ENCODE results near the gene HERPUD1.

Gene HERPUD1

DNA sequence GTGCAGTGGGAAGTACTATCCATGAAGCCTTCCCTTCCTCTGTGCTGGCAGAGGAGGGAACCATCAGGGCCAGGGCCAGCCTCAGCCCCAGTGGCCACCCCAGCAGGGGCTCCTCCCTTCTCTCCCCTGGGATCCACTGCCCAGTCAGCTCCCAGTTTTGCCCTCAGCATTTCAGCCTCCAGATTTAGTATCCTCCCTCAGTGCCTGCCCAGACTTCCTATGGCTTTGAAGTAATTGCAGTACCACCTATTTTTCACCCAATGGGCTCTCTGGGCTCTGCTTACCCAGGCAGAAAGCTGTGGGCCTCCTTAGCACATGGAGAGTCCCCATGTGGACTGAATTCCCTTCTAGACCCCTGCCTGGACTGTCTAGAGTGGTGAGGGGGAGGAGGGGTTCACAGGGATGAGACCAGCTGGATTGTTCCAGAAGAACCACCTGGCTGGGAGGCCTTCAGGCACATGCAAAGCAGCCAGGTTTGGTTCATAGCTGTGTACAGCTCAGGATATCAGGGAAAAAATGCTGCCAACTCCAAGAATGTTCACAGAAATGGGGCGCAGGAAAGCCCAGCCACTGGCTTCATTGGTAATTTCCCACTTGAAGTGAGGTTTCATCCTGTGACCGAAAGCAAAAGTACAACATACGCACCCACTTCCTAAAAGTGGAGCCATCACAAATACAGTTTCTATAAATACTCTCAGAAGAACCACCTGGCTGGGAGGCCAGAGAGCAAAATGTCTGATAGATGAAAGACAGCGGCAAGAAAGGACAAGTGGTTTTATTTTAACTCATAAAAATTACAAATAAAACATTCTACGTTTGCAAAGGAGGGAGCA, 15.2 kb upstream of the HERPUD1 start:
- no peak for TF ChIP-seq GABPA (IDR thresholded peaks at IDR 0.05; ENCODE audit: low read depth)
- no peak for TF ChIP-seq REST (IDR thresholded peaks at IDR 0.05; ENCODE audit: insufficient replicate concordance, low read depth)
- TF ChIP-seq POLR2AphosphoS5 (IDR thresholded peaks at IDR 0.05; ENCODE audit: low read depth) = no peak
- TF ChIP-seq, protein P1, sequence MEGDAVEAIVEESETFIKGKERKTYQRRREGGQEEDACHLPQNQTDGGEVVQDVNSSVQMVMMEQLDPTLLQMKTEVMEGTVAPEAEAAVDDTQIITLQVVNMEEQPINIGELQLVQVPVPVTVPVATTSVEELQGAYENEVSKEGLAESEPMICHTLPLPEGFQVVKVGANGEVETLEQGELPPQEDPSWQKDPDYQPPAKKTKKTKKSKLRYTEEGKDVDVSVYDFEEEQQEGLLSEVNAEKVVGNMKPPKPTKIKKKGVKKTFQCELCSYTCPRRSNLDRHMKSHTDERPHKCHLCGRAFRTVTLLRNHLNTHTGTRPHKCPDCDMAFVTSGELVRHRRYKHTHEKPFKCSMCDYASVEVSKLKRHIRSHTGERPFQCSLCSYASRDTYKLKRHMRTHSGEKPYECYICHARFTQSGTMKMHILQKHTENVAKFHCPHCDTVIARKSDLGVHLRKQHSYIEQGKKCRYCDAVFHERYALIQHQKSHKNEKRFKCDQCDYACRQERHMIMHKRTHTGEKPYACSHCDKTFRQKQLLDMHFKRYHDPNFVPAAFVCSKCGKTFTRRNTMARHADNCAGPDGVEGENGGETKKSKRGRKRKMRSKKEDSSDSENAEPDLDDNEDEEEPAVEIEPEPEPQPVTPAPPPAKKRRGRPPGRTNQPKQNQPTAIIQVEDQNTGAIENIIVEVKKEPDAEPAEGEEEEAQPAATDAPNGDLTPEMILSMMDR (IDR thresholded peaks at IDR 0.05; ENCODE audit: insufficient read depth, low read length) = no peak
- no peak for TF ChIP-seq SPI1 (IDR thresholded peaks at IDR 0.05; ENCODE audit: borderline replicate concordance, low read depth)
- Histone ChIP-seq H3K27me3 (ENCODE audit: insufficient read depth, poor library complexity, severe bottlenecking) (peaks cover 2% of the 10 kb centered on the region), H3K4me3 (replicated peaks; ENCODE audit: insufficient read depth, low read length) (no peak overlapping the region), H3K27ac (replicated peaks) (no peak overlapping the region)
- no peak for DNase-seq (ENCODE audit: low read depth in 1 of 2, low spot score in 1 of 2)

DNA sequence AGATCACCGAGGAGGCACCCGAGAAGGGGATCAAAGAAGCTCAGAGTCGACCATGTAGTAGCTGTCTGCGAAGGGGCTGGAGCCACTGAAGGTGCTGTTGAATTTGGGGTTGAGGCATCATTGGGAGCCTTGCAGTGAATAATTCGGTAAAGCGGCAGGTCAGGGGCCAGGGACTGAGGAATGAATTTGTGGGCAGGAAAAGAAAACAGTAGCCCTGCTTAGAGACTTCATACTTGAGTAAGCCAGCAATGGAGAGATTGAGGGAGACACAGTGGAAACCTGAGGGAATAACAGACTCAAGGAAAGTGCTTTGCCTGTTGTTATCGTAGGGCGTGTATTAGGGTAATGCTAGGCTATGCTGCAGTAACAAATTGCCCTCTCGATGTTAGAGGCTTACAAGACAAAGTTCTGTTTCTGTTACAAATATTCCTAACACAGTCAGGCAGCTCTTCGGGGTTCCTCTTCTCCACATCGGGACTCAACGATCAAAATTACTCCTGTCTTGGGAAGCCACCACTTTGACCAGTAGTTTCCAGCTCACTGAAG, 13.4 kb upstream of the HERPUD1 start:
- Histone ChIP-seq H3K27me3 (ENCODE audit: insufficient read depth, poor library complexity, severe bottlenecking) (peaks cover 2% of the 10 kb centered on the region), H3K27ac (replicated peaks) (no peak overlapping the region), H3K4me3 (replicated peaks; ENCODE audit: insufficient read depth, low read length) (no peak overlapping the region)
- no peak for TF ChIP-seq REST (IDR thresholded peaks at IDR 0.05; ENCODE audit: insufficient replicate concordance, low read depth)
- TF ChIP-seq GABPA (IDR thresholded peaks at IDR 0.05; ENCODE audit: low read depth) = no peak
- TF ChIP-seq SPI1 (IDR thresholded peaks at IDR 0.05; ENCODE audit: borderline replicate concordance, low read depth) = no peak
- TF ChIP-seq, protein P1 (IDR thresholded peaks at IDR 0.05; ENCODE audit: insufficient read depth, low read length) = no peak
- TF ChIP-seq POLR2AphosphoS5 (IDR thresholded peaks at IDR 0.05; ENCODE audit: low read depth) = no peak
- no peak for DNase-seq (ENCODE audit: low read depth in 1 of 2, low spot score in 1 of 2)

DNA sequence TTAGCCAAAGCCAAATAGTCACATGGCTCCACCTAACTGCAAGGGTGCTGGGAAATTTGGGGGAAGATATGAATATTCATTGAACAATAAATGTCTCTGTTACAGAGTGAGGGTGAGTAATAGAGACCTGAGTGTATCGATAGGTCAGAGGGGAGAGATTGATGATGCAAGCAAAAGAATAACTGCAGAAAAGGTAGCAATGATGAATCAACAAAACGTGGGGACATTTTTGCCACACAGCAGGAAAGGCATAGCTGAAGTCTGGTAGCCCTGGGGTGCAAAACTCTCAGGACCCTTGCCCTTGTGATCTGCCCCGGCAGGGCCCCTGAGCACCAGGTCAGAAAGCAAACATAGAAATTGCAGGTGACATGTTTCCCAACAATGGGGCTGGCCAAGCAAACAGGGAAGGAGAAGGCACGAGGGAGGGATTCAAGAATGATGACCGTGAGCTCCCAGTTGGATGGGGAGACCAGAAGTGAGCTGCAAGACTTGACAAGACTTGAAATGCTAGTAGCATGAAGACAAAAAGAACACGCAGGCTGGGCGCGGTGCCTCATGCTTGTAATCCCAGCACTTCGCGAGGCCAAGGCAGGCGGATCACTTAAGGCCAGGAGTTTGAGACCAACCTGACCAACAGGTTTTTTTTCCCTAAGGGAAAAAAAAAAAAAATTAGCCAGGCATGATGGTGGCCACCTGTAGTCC, 12.7 kb upstream of the HERPUD1 start:
- no peak overlapping the region for H3K27ac ChIP-seq (replicated peaks)
- no peak overlapping the region for H3K4me3 ChIP-seq (replicated peaks; ENCODE audit: insufficient read depth, low read length)
- TF ChIP-seq SPI1 (IDR thresholded peaks at IDR 0.05; ENCODE audit: borderline replicate concordance, low read depth) (no peak), GABPA (IDR thresholded peaks at IDR 0.05; ENCODE audit: low read depth) (no peak), REST (IDR thresholded peaks at IDR 0.05; ENCODE audit: insufficient replicate concordance, low read depth) (no peak), POLR2AphosphoS5 (IDR thresholded peaks at IDR 0.05; ENCODE audit: low read depth) (no peak)
- TF ChIP-seq, protein P1 (IDR thresholded peaks at IDR 0.05; ENCODE audit: insufficient read depth, low read length) = no peak
- H3K27me3 ChIP-seq (ENCODE audit: insufficient read depth, poor library complexity, severe bottlenecking) = peaks cover 2% of the 10 kb centered on the region
- no peak for DNase-seq (ENCODE audit: low read depth in 1 of 2, low spot score in 1 of 2)

Measured in HL-60 (cell line).